HG02885 (cell line): ENCODE results near the gene PCCA.
"Not testable (repeated sequence)": the region's sequence is repeated elsewhere in the genome, so short reads cannot be mapped to it uniquely, and the experiment has no call there.

ENCODE experiments used
- ATAC-seq: cut with Tn5 transposase; IDR thresholded peaks from one replicate; pipeline ENCODE4 v1.9.1; 2021; ENCODE audit warnings: mild to moderate bottlenecking; ENCODE audit not compliant: unreplicated experiment, poor library complexity

The PCCA gene

DNA sequence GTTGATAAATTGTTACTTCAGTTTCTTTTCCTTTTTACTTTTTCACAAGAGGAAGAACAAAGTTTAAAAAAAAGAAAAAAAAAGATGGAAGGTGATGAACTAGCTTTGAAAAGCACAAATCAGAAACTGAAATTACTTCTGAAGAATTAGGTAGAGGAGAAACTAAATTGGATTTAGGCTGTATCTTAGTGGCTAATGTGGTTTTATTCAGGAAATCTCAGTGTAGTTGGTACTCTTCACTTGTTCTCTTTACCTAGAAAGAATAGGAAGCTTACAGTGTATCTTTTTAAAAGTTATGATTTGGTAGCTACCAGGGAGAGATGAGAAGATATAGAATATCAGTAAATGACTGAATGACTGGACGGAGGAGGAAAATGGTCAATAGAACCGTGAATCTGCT lies 252.0 kb downstream of the PCCA start:
- ATAC-seq = no peak

DNA sequence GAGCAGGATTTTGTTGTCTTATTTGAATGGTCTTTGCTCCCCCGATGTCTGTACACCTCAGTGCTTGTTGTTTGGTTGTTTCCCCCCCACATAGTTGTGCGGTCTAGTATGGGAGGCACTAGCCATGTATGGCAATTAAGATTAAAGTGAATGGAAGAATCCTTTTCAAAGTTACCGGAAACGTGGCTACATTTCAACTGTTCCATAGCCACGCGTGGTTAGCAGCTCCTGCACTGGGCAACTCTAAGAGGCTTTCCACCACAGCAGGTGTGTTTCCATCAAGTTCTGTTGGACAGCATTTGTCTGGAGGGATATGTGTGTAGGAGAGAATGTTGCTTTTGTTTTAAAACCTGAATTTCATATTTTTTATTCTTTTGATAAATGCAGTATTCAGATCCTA lies 252.4 kb downstream of the PCCA start:
- ATAC-seq = no peak

- no peak for ATAC-seq
Measured at GRCh38 chr13:100344544-100344943, 255.7 kb downstream of the PCCA start.

- ATAC-seq = no peak
Measured at GRCh38 chr13:100347968-100348367, 259.1 kb downstream of the PCCA start.

- no peak for ATAC-seq
Measured at GRCh38 chr13:100349594-100349993, 260.7 kb downstream of the PCCA start.

DNA sequence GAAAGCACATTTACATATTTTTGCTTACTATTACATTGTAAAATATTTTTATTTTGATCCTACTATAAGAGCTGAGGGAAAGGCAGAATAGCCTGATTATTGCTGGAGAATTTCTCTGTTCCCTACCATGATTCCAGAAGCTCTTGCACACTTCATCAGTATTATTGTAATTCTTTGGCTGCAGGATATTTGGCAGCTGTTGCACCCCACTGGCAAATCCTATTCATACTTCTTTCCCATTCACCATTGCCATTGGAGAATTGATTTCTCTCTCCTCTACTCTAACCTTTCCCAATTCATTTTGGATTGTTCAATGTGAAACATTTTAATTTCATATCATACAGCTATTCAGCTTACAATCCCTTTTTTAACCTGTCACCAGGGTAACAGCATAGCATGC lies 261.7 kb downstream of the PCCA start:
- no peak for ATAC-seq

GRCh38 chr13:100356426-100356825 lies 267.5 kb downstream of the PCCA start:
- no peak for ATAC-seq

- ATAC-seq = no peak
Measured at GRCh38 chr13:100356889-100357288, 268.0 kb downstream of the PCCA start.

DNA sequence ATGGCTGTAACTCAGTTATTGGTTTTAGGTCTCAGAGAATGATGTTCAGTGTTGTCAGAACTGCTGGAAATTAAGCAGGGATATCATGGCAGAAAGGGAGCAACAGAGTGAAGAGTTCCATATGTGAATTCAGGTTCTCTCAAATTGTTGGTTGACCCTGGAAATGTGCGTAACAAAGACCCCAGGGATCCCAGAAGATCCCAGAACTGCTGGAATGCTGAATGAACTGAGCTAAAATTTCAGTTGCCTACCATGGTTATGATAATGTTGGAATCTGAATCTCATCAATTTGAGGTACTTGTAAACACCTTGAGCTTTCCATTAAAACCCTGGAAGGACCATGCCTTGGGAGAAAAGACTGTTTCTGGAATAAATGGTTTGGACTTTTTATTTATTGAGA lies 268.9 kb downstream of the PCCA start:
- ATAC-seq = no peak

- ATAC-seq = no peak
Measured at GRCh38 chr13:100361504-100361903, 272.6 kb downstream of the PCCA start.

- no peak for ATAC-seq
Measured at GRCh38 chr13:100362371-100362770, 273.5 kb downstream of the PCCA start.

GRCh38 chr13:100362781-100363180 lies 273.9 kb downstream of the PCCA start:
- no peak for ATAC-seq

- ATAC-seq = no peak
Measured at GRCh38 chr13:100363285-100363711, 274.4 kb downstream of the PCCA start.

DNA sequence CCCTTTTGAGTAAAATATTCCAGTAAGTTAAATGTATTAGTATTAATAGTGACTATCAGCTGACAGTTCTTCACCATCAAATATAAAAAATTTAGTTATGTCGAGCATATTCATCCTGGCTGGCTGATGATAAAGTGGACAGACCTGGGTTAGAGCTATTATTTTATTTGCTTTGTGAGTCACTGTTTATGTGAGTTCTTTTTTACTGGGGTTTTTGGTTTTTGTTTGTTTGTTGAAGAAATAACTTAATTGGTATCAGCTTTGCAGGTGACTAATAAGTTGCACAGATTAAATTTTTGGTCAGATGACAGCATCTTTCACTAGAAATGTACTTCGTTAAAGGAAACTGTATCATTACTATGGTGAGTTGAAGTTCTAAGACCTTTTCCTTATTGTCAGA lies 275.0 kb downstream of the PCCA start:
- ATAC-seq = no peak

GRCh38 chr13:100364591-100364990 lies 275.7 kb downstream of the PCCA start:
- ATAC-seq = no peak

DNA sequence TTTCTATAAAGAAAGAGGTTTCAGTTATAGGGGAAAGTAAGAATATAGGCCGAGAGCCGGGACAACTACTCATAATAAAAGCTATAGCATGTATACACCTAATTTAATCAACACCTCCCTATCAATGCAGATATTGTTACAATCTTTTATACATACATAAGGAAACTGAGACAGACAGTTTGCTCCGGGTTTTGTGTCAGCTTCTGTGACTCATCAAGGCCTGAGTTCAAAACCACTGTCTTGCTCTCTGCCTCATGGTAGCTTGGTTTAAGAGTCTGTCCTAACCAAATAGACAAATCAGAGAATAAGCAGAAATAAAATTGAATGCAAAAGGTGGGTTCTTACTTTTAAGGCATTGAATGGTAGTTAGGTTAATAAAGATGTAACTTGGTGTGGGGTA lies 276.8 kb downstream of the PCCA start:
- no peak for ATAC-seq

DNA sequence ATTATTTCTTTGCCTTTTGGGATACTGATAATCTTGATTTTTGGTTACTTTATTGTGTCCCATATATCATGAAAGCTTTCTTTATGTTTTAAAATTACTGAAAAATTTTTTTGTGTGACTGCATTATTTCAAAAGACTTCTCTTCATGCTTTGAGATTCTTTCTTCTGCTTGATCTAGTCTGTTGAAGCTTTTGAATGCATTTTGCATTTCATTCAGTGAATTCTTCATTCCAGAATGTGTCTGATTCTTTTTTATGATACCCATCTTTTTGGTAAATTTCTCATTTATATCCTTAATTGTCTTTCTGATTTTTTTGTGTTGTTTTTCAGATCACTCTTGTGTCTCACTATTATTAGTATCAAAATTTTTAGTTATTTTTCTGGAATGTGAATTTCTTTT lies 289.6 kb downstream of the PCCA start:
- no peak for ATAC-seq

DNA sequence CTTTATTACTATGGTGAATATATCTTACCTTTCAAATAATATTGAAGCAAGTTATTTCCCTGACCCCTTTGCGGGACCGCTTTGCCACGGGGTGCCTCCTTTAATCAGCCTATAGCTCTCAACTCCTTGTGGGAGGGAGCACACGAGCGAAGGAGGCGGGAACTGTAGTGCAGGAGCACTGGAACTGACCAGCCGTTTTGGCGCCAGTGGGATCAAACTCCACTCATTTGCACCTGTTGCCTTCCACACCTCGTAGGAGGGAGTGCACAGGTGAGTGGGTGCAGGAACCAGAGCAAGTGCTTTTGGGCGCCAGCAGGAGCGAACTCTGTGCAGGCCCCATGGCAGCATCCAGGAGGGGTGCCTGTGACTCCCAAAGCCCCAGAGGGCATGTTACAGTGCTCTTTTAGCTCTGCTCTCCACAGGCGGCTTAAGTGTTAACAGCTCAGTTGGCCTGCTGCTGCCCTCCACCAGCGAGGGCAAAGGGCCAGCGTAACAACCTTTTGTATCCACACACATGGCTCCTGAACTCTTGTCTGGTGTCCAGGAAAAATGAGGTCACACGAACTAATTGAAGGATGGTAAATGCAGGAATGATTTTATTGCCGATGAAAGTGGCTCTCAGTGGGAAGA lies 292.8 kb downstream of the PCCA start:
- no peak for ATAC-seq

DNA sequence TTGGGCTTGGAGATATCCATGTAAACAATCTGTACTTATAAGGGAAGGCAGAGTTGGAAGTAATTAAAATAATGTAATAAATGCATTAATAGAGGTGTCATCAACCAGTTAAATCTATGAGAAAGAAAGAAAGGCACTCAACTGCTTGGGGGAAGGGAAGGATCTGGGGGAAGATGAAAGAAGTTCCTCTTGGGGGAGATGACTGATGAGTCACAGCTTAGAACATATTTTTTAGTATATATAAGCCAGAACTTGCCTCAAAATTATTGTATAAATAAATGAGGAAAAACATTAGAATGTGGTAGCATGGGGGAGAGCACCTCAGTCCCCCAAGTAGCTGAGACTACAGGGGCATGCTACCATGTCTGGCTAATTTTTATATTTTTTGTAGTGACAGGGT lies 293.9 kb downstream of the PCCA start:
- no peak for ATAC-seq

DNA sequence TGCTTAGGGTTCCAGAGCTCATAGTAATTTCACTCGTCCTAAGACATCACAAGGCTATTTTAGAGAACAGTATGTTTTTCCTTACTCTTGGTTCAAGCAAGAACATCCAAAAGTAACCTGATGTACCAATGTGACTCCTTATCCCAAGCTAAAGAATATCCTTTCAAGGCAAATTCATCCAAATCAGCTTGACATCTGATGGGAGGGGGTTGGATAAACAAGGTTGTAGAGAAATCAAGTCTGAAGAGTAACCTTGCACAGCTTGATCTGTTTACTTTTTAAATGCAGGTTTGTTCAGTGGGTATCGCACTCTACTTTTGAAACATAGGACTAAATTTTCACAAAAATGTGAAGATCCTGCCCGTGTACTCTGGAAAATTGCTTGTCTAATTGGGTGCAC lies 298.5 kb downstream of the PCCA start:
- no peak for ATAC-seq

DNA sequence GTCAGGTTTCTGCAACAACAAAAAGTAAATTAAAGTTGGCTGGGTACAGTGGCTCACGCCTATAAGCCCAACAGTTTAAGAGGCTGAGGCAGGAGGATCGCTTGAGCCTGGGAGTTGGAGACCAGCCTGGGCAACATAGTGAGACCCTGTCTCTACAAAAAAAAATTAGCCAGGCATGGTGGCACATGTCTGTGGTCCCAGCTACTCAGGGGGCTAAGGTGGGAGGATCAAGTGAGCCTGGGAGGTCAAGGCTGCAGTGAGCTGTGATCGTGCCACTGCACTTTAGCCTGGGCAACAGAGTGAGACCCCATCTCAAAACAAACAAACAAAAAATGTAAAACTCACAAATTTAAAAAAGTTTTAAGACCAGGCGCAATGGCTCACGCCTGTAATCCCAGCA lies 299.3 kb downstream of the PCCA start:
- ATAC-seq = not testable (repeated sequence)

DNA sequence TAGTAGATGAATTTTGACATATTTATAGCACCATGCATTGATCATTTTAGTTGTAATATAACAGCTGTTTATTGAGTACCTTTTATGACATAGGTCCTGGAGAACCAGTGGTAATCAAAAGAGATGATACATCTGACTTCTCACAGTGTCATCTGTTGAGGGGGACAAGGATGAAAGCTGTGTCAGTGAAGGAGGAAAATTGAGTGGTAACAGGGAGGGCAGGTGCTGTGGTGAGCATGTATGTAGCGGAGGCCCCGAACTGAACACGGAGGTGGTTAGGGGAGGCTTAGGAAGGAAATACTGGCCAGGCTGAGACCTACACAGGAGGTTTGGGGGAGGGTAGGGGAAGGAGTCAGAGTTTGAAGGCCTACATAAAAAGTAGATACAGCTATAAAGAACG lies 300.0 kb downstream of the PCCA start:
- ATAC-seq = no peak

- ATAC-seq = no peak
Measured at GRCh38 chr13:100389617-100390016, 300.7 kb downstream of the PCCA start.
